Parathyroid adenoma (tissue), 2 donors: ENCODE measurements around the gene TAS2R31.

Experiments used
- H2AFZ ChIP-seq: fragments of 300-600 bp; sonication (generic); one replicate; pipeline ENCODE4 v1.7.0; 2017; ENCODE audit warnings: antibody characterized with exemption, mild to moderate bottlenecking
- H3K27ac ChIP-seq: fragments of 300-600 bp; sonication (generic); one replicate; pipeline ENCODE4 v1.7.0; 2017
- H3K27me3 ChIP-seq: fragments of 300-600 bp; sonication (generic); one replicate; pipeline ENCODE4 v1.7.0; 2017; ENCODE audit warnings: low read length; ENCODE audit not compliant: control insufficient read depth, insufficient read depth
- H3K36me3 ChIP-seq: fragments of 300-600 bp; sonication (generic); one replicate; pipeline ENCODE4 v1.7.0; 2017; ENCODE audit warnings: low read length; ENCODE audit not compliant: control insufficient read depth, insufficient read depth
- H3K4me1 ChIP-seq: fragments of 300-600 bp; sonication (generic); one replicate; pipeline ENCODE4 v1.7.0; 2017; ENCODE audit warnings: control low read depth
- H3K4me2 ChIP-seq: fragments of 300-600 bp; sonication (generic); one replicate; pipeline ENCODE4 v1.7.0; 2017; ENCODE audit warnings: low read length
- H3K4me3 ChIP-seq: fragments of 300-600 bp; sonication (generic); one replicate; pipeline ENCODE4 v1.7.0; 2017; ENCODE audit warnings: low read depth, low read length
- H3K79me2 ChIP-seq: fragments of 300-600 bp; sonication (generic); one replicate; pipeline ENCODE4 v1.7.0; 2017; ENCODE audit warnings: control low read depth
- H3K9ac ChIP-seq: fragments of 300-600 bp; sonication (generic); one replicate; pipeline ENCODE4 v1.7.0; 2017; ENCODE audit warnings: mild to moderate bottlenecking
- H3K9me3 ChIP-seq: fragments of 300-600 bp; sonication (generic); one replicate; pipeline ENCODE4 v1.7.0; 2017; ENCODE audit warnings: low read length; ENCODE audit not compliant: control insufficient read depth
- CTCF ChIP-seq: fragments of 300-600 bp; sonication (generic); IDR thresholded peaks from one replicate; pipeline ENCODE4 v1.7.0; 2017; ENCODE audit warnings: antibody characterized with exemption, mild to moderate bottlenecking
- donor health status: primary hyperparathyroidism.

Gene TAS2R31

GRCh38 chr12:11031307-11031706, at the start of gene TAS2R31:
TSS of gene TAS2R31 (minus strand) at chr12:11031407. CDS start at chr12:11031335, 72 bp downstream.
- H3K27ac ChIP-seq, result no peak within 1 kb of the TSS
- no peak within 1 kb of the TSS for H3K4me2 ChIP-seq
- TF ChIP-seq CTCF, result no peak

GRCh38 chr12:11078246-11078645, 47.0 kb upstream of the TAS2R31 start:
- Histone ChIP-seq H3K9ac (no peak overlapping the region), H3K36me3 (no peaks in the 10 kb centered on the region), H2AFZ (no peak overlapping the region), H3K27ac (no peak overlapping the region), H3K79me2 (no peaks in the 10 kb centered on the region), H3K4me2 (no peak overlapping the region), H3K4me1 (no peaks in the 10 kb centered on the region), H3K27me3 (no peaks in the 10 kb centered on the region), H3K9me3 (no peaks in the 10 kb centered on the region), H3K4me3 (no peak overlapping the region)
- TF ChIP-seq CTCF, result no peak

More at GRCh38 chr12:11031307-11031706, at the start of gene TAS2R31:
- Histone ChIP-seq H3K4me1 (no peaks in the 10 kb centered on the region), H3K79me2 (peaks cover 2% of the 10 kb centered on the region), H3K36me3 (no peaks in the 10 kb centered on the region), H2AFZ (no peak within 1 kb of the TSS), H3K9ac (no peak within 1 kb of the TSS), H3K4me3 (no peak within 1 kb of the TSS), H3K27me3 (no peaks in the 10 kb centered on the region), H3K9me3 (no peaks in the 10 kb centered on the region)

- Histone ChIP-seq H3K9ac (no peak overlapping the region), H3K4me2 (no peak overlapping the region), H3K79me2 (no peaks in the 10 kb centered on the region), H3K4me3 (no peak overlapping the region), H3K9me3 (no peaks in the 10 kb centered on the region), H3K36me3 (no peaks in the 10 kb centered on the region), H2AFZ (no peak overlapping the region), H3K27ac (no peak overlapping the region), H3K4me1 (no peaks in the 10 kb centered on the region), H3K27me3 (no peaks in the 10 kb centered on the region)
- TF ChIP-seq CTCF, result no peak
Observed at GRCh38 chr12:11075642-11076041, 44.4 kb upstream of the TAS2R31 start.

- H3K4me1 ChIP-seq, result no peaks in the 10 kb centered on the region
- no peak overlapping the region for H3K4me2 ChIP-seq
- no peak overlapping the region for H3K4me3 ChIP-seq
- no peaks in the 10 kb centered on the region for H3K27me3 ChIP-seq
- no peak overlapping the region for H3K9ac ChIP-seq
- no peak for TF ChIP-seq CTCF
- H3K79me2 ChIP-seq, result no peaks in the 10 kb centered on the region
- no peaks in the 10 kb centered on the region for H3K36me3 ChIP-seq
- H2AFZ ChIP-seq, result no peak overlapping the region
- no peak overlapping the region for H3K27ac ChIP-seq
- no peaks in the 10 kb centered on the region for H3K9me3 ChIP-seq
Observed at GRCh38 chr12:11071414-11071813, 40.2 kb upstream of the TAS2R31 start.

- Histone ChIP-seq H3K27me3 (no peaks in the 10 kb centered on the region), H3K4me3 (no peak overlapping the region), H3K4me2 (no peak overlapping the region), H3K9ac (no peak overlapping the region), H3K4me1 (no peaks in the 10 kb centered on the region), H3K36me3 (no peaks in the 10 kb centered on the region), H3K27ac (no peak overlapping the region), H2AFZ (no peak overlapping the region), H3K79me2 (no peaks in the 10 kb centered on the region), H3K9me3 (no peaks in the 10 kb centered on the region)
- no peak for TF ChIP-seq CTCF
Observed at GRCh38 chr12:11070999-11071398, 39.8 kb upstream of the TAS2R31 start.
